Measurements from ENCODE around the gene SHC3. TPM values are rescaled to one million over a fixed set of nuclear protein-coding genes. Genes with fewer than 3 reads are reported as not detected.

SHC3 gene
- polyA plus RNA-seq, 5 donors, result 11.1 to 14.9 (median 13.5) TPM

DNA sequence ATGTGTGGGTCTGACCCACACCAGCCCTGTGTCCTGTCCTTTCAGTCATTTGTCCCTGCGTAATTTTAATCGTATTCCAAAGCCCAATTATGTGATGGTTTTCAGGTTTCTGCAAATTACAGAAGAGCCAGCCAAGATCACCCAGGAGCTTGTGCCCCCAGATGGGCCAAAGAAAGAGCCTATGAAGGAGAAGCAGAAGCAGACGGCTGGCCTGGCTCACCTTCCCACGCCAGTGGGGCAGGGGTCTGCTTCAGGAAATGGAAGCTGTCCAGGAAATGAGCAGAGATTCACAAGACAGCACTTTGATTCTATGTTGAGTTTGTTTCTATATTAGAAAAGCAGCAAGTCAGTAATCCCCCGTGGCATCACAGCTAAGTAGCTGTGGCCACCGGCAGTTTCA, 175.6 kb downstream of the SHC3 start:
- no peak for DNase-seq

DNA sequence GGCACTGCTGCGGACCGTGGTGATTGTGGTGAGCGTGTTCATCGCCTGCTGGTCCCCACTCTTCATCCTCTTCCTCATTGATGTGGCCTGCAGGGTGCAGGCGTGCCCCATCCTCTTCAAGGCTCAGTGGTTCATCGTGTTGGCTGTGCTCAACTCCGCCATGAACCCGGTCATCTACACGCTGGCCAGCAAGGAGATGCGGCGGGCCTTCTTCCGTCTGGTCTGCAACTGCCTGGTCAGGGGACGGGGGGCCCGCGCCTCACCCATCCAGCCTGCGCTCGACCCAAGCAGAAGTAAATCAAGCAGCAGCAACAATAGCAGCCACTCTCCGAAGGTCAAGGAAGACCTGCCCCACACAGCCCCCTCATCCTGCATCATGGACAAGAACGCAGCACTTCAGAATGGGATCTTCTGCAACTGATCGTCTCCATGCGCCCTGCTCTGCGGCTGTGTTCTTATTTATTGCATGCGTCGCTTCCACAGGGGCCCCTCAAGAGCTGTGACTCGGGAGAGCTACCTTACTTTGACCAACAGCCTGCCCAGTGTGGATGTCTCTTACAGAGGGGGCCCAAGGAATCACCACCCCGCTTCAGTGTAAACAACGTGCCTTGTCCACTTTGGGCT, 176.6 kb downstream of the SHC3 start:
- no peak for DNase-seq

DNA sequence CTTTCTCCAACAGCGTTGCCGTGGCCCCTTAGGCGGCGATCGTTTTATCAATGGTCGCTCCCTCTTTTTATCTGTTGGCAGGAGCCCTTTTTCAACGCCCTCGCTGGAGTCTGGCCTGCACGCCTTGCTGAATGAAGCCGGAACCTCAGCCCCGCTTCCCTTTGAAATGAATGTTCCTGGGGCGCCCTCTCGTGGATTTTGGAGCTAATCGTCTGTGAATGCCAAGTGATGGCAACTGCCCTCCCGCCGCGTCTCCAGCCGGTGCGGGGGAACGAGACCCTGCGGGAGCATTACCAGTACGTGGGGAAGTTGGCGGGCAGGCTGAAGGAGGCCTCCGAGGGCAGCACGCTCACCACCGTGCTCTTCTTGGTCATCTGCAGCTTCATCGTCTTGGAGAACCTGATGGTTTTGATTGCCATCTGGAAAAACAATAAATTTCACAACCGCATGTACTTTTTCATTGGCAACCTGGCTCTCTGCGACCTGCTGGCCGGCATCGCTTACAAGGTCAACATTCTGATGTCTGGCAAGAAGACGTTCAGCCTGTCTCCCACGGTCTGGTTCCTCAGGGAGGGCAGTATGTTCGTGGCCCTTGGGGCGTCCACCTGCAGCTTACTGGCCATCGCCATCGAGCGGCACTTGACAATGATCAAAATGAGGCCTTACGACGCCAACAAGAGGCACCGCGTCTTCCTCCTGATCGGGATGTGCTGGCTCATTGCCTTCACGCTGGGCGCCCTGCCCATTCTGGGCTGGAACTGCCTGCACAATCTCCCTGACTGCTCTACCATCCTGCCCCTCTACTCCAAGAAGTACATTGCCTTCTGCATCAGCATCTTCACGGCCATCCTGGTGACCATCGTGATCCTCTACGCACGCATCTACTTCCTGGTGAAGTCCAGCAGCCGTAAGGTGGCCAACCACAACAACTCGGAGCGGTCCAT, 177.4 kb downstream of the SHC3 start:
- peak; percentile 81 to 88 for DNase-seq

DNA sequence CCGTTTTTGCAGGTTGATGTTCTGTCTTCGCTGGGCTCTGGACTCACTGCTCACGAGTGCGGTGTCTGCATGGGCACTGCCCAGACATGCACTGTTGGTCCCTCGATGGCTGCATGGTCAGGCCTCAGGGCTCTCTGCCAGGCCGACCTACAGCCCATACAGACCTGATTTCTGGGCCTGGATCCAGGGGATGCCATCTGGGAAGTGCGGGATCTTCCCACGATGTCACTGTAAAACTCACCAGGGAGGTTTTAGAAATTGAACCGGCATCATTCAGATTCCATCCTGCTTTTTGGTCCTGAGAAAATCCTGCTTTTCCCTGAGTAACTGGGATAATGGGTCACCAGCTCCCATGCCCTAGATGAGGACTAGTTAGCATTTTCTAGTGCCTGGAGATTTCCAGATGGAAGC, 178.2 kb downstream of the SHC3 start:
- no peak for DNase-seq

DNA sequence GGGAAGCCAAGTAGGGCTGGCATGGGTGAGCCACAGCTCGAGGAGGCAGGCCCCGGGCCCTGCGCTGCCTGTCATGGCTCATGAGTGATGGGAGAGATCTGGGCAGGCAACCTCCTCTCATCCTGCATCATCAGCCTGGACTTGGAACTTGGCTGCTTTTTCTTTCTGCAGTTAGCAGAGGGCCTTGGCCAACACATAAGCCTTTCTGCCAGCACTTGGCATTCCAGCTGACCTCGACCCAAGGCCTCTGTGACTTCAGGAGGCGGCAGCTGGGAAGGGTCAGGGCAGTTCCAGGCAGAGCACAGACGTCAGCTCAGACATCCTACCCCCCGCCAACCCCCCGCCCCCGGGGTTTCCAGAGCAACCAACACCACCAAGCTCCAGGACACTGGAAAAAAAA, 179.7 kb downstream of the SHC3 start:
- no peak for DNase-seq

DNA sequence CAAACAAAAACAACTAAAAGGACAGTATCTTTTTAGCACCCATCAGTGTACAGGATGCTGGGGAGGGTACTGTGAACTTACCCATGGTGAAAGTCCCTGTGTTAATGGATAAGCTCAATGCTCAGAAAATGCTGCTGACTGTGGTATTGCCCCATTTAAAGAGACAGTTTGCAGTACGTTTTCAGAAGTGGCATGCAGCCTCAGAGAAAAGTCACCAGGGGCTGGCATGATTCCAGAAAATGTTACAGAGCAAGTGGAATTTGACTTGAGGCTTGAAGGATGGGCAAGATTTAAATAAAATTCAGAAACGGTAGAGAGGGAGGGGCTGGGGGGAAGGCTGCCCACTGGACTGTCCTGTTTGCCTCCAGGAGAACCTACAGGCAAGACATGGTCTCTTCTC, 180.1 kb downstream of the SHC3 start:
- no peak for DNase-seq

DNA sequence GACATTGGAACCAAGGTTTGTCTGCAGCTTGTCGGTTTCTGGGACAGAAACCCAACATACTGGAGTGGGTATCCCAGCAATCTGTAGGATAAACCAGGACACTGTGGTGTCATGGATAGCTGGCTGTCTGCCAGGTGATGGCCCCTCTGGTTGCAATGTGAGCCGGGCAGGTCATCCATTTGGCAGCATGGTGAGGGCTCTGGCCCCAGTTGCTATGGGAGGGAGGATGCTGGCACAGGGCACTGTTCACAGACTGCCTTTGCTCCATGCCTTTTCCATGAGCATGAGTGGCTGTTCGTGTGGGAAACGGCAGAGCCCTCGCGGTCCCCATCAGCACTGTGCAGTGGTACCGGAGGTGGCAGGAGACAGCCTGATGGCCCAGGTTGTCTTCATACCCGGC, 181.0 kb downstream of the SHC3 start:
- DNase-seq, result no peak

DNA sequence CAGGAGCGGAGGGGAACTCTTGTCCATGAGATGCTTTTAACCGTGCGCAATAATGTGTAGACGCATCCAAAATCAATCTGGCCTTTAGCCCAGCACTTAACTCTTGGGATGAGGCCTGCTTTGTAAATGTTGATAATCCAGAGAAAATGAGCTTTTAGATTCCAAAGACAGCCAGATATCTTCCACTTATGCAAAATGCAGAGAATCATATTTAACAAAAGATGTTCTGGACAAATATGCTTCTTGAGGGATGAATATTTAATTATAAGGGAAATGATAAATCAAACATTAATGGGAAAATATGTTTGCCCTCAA, 181.7 kb downstream of the SHC3 start:
- no peak for DNase-seq

DNA sequence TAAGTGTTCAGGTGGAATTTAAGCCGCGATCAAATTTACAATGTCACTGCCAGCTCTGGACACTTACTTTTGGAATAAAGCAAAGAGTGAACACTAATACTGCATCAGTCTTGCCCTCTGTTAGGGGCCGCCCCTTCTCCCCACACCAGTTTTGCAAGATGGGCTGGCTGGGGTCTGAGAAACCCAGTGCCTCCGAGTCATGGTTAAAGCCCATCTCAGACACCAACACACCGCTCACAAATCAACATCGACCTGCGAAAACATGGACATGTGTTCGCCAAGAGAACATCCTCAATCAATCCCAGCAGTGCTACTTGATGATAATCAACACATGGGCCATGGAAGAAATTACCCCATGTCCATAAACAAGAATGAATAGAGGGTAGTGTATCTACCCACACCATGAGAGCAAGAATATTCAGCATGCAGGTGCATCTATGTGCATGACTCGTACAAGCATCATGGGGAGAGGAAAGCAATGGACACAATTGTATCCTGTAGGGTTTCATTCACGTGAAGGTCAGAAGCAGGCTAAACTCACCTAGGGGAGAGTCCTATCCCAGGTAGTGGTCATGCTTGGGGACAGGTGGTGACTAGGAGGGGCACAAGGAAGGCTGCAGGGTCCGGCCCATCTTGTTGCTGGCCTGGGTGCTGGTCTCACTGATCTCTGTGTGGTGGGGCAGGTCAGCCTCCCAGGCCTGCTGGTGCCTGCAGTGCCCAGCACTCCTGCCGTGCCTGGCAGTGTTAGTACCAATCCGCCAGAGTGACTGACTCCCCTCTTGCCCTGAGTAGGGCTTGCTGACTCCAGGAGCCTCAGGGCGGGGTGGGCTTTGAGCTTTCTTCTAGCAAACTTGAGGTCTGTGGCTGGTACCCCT, 182.3 kb downstream of the SHC3 start:
- DNase-seq, result no peak

DNA sequence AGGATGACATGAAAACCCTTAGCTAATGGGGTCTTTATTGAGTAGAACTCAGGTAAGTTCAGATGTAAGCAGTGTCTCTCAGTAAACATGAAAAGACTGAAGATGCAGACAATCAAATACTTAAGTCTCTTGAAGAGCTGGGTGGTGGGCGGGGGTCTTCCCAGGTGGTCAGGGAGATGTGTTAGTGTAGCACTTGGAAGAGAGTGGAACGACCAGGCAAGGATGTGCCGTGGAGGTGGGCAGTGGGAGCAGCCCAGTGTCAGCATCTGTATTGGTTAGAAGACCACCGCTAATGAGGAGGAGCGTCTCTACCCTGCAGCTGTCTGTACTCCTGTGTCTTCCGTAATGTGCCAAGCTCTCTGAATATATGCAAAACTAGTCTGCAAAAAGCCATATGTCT, 183.0 kb downstream of the SHC3 start:
- no peak for DNase-seq

DNA sequence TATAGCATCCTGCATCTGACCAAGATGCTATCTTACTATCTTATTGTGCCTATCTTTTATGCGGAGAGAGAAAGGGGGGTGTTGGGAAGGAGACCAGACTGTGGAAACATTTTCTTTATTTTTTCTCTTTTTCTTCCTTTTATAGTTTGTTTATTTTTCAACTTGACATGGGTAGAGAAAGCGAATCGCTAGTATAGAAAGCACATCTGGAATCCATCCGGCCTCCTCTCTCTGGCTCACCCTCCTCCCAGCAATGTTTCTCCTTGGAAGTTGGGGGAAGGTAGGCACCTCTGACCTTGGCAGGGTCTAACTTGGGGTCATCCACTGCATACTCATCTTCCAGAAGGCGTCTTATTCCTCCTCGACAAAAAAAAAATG, 183.4 kb downstream of the SHC3 start:
- DNase-seq, result no peak

DNA sequence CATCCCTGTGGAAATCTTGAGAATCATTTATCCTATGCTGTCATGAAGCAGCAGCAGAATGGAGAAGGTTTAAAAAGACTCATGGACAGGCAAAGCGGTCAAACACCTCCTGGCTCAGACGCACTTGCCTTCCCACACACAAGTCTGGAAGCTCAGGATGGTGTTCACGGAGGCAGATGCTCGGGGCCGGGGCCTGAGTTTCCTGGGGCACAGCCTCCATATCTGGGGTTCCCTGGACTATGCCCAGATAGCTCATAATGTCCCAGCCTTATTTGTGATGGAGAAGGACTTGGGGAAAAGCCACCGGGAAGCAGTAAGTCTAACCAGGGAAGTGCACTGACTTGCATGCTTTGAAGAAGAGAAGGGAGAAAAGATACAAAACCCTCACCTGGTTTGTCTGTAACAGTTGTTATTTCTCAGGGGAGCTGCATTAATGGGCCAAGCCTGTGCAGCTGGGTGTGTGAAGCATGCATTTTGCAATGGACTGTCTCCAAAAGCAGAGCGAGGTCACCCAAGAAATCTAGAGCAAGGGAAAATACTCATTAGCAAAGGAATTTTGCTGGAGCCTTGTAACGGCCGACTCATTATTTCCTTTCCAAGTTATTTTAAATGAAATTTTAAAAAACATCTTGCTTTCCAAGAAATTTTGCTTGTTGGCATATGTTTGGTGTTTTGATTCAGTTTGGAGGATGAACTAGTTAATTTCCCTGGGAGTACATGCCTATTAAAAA, 184.0 kb downstream of the SHC3 start:
- peak; percentile 55 to 65 for DNase-seq

DNA sequence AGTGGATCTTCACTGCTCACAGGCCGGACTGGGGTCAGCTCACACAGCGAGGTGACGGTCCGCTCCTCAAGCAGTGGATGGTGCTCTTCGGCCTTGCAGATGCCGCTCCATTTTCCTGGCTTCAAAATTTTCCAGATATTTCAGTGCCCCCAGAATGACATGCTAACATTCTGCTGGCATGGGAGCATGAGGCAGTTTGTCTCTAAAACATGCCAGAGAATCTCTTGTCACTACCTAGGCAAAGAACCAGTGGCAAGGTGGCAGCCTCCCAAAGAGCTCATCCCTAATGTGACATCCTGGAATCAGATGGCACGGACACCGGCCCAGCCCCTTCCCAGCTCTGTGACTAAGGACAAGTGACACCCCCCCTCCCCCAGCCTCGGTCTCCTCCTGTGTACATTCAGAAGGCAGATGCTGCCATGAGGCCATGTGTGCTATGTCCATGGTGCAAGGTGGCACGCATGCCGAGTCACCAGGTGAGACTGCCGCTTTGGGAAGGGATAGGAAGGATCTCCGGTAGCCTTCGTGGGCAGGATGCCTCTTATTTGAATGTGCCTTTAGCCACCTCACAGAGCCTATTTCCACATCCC, 184.7 kb downstream of the SHC3 start:
- DNase-seq, result no peak

DNA sequence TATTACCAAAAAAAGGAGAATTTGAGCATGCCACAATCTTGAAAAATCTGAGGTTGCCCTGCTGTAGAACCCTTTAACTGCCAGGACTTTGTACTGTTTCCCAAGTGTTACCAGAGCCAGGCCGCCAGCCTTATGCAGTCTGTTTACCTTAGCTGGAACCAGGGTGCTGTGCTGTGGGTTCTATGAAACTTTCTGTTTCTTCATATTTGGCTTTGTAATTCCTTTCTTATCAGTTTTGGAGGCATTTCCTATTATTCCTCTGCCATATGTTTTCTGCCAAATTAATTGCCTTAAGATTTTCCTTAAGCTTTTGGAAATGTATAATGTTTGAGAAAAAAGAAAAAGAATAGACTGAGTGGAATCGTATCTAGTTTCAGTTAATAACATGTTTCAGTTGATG, 185.3 kb downstream of the SHC3 start:
- no peak for DNase-seq

DNA sequence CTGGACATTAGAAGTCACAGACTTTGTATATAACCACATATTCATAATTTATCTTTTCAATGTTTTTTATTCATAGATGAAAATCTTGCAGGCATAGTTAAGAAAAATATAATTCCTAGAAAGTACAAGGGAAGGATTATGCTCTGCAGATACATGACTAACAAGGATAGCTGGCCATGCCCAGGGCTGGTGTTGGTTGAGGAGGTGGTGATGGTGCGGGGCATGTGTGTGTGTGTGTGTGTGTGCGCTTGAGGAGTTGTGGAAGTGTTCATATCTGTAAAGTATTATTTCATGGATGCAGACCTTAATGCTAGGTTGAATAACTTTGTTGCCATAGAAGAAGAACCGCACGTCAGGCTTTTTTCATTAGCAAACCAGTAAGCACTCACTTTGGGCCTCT, 186.1 kb downstream of the SHC3 start:
- DNase-seq, result no peak

DNA sequence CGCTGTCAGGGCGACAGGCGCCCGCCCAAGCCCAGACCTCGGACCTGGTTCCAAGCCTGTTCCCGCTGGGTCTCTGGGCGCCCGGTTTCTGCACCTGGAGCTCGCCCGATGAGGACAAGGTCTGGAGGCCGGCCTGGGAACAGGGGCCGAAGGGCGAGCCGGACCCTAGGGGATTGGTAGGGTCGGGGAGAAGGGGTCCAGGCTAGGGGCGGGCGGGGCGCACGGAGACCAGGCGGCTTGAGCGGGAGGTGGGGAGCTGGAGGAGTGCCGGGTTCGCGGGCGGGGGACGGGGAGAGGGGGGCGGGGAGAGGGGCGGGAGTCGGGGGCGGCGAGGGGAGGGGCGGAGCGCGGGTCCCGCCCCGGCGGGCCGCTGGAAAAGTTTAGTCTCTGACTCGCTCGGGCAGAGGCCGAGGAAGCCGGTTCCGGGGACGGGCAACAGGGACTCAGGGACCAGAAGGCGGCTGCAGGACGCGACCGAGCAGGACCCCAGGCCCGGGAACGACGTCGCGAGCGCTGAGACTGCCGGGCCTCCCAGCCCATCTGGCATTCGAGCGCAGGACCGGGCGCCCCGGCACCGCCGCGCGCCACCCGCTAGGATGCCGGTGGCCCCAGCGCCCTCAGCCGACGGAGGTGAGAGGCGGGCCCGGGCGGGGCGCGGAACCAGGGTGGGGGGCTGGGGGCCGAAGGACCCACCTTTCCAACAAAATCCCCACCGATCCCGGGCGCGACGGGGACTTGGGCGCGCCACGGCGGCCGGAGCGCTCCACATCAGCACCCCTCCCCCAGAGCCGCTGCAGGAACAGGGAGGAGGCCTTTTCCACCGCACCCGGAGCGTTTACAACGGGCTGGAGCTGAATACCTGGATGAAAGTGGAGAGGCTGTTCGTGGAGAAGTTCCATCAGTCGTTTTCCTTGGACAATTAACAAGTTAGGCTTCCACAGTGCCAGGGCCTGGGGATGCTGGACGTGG, 187.3 kb downstream of the SHC3 start, which contains the start of gene S1PR3:
S1PR3 (plus strand) TSS at position 403 of the 969 bp plus-strand sequence. CDS start 9,733 bp downstream, outside the sequence.
- DNase-seq, result peak; percentile 78 to 80

DNA sequence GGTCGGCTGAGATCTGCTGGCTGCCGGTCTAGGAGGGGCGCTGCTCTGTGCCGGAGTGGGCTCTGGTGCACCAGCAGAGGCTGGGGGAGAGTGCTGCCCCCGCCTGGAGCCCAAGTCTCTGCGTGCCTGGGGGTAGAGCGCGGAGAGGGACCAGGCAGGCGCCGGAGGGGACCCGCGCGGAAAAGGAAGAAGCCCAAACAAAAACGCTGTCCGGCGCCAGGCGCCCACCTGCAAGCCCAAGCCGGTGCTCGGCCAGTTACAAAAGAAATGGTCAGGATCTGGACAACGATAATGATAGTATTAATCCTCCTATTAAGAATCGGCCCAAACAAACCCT, 187.9 kb downstream of the SHC3 start:
- DNase-seq, result peak in 1 of 2 donors; percentile 48

DNA sequence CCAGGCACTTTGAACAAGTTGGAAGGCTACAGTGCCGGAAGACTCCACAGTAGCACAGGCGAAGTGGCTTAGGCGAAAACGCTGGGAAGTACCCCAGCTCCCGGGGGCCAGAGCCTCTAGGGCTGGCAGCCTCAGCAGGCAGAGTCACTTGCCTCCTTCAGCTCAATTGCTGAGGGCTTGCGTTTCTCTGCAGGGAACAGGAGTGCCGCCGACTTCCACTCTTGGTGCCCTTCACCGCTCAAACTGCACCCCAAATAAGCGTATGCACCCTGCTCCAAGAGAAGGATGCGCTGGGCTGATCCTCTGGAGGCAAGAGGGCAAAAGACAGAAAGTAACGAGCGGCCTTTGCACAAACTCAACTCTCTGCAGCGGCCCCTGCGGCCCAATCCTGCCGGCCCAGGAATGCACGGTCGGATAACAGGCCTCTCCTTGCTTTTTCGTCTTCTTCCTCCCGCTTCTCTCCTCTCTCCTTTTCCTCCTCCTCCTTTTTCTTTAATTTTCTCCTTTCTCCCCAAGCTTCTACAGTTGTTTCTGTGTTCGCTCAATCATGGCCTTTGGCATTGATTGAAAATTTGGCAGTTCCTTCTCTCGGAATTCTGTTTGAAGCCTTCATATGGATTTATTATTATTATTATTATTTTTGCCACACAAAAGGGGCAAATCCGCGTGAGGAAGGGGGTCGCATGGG, 188.4 kb downstream of the SHC3 start:
- no peak for DNase-seq
